ENCODE measurements around the gene TBXT. TPM values are rescaled to one million over a fixed set of nuclear protein-coding genes. Genes with fewer than 3 reads are reported as not detected.

The TBXT gene
- polyA plus RNA-seq, 1 donor from 2014 or later = not detected

DNA sequence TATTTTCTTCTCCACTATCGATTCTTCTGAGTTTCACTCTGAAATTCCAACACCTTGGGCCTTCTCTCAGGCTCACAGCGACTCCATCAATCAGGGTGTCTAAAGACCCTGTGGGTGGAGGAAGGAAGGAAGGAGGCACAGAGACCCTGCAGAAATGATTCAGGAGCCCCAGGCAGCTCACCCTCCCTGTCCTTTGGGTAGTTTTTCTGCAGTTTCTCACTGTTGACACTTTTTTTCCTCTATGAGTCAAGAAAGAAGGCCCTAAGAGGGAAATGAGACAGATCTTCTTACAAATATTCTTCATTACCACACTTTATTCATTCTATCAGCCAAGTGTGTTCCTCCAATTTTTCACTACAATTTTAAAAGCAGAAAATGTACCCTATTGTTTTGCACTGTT is 34.2 kb upstream of the TBXT start:
- H3K36me3 ChIP-seq (ENCODE audit: insufficient read depth, low read length) = no peaks in the 10 kb centered on the region
- H3K27me3 ChIP-seq (ENCODE audit: insufficient read depth, low read depth, low read length) = no peaks in the 10 kb centered on the region
- TF ChIP-seq, protein P1, sequence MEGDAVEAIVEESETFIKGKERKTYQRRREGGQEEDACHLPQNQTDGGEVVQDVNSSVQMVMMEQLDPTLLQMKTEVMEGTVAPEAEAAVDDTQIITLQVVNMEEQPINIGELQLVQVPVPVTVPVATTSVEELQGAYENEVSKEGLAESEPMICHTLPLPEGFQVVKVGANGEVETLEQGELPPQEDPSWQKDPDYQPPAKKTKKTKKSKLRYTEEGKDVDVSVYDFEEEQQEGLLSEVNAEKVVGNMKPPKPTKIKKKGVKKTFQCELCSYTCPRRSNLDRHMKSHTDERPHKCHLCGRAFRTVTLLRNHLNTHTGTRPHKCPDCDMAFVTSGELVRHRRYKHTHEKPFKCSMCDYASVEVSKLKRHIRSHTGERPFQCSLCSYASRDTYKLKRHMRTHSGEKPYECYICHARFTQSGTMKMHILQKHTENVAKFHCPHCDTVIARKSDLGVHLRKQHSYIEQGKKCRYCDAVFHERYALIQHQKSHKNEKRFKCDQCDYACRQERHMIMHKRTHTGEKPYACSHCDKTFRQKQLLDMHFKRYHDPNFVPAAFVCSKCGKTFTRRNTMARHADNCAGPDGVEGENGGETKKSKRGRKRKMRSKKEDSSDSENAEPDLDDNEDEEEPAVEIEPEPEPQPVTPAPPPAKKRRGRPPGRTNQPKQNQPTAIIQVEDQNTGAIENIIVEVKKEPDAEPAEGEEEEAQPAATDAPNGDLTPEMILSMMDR (IDR thresholded peaks at IDR 0.05; ENCODE audit: poor library complexity, severe bottlenecking) = no peak
- TF ChIP-seq MXI1 (conservative IDR thresholded peaks at IDR 0.05; ENCODE audit: poor library complexity, severe bottlenecking) = no peak
- TF ChIP-seq SMC3 (conservative IDR thresholded peaks at IDR 0.05; ENCODE audit: poor library complexity) = no peak
- TF ChIP-seq EP300 (conservative IDR thresholded peaks at IDR 0.05; ENCODE audit: poor library complexity, severe bottlenecking) = no peak
- no peak for TF ChIP-seq TAF1 (IDR thresholded peaks at IDR 0.05; ENCODE audit: low read depth)
- no peak for TF ChIP-seq POLR2AphosphoS5 (IDR thresholded peaks at IDR 0.05)
- TF ChIP-seq EZH2 (IDR thresholded peaks at IDR 0.05; ENCODE audit: borderline replicate concordance, insufficient read depth, low read length, poor library complexity, severe bottlenecking) = no peak
- no peak for TF ChIP-seq RAD21 (conservative IDR thresholded peaks at IDR 0.05)
- TF ChIP-seq, protein P2, sequence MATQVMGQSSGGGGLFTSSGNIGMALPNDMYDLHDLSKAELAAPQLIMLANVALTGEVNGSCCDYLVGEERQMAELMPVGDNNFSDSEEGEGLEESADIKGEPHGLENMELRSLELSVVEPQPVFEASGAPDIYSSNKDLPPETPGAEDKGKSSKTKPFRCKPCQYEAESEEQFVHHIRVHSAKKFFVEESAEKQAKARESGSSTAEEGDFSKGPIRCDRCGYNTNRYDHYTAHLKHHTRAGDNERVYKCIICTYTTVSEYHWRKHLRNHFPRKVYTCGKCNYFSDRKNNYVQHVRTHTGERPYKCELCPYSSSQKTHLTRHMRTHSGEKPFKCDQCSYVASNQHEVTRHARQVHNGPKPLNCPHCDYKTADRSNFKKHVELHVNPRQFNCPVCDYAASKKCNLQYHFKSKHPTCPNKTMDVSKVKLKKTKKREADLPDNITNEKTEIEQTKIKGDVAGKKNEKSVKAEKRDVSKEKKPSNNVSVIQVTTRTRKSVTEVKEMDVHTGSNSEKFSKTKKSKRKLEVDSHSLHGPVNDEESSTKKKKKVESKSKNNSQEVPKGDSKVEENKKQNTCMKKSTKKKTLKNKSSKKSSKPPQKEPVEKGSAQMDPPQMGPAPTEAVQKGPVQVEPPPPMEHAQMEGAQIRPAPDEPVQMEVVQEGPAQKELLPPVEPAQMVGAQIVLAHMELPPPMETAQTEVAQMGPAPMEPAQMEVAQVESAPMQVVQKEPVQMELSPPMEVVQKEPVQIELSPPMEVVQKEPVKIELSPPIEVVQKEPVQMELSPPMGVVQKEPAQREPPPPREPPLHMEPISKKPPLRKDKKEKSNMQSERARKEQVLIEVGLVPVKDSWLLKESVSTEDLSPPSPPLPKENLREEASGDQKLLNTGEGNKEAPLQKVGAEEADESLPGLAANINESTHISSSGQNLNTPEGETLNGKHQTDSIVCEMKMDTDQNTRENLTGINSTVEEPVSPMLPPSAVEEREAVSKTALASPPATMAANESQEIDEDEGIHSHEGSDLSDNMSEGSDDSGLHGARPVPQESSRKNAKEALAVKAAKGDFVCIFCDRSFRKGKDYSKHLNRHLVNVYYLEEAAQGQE (IDR thresholded peaks at IDR 0.05; ENCODE audit: borderline replicate concordance) = no peak
- no peak overlapping the region for H3K9ac ChIP-seq (ENCODE audit: low read length)
- no peaks in the 10 kb centered on the region for H3K9me2 ChIP-seq (ENCODE audit: insufficient read depth, low read length)
- no peaks in the 10 kb centered on the region for H4K20me1 ChIP-seq (ENCODE audit: insufficient read depth)
- no peaks in the 10 kb centered on the region for H3F3A ChIP-seq (ENCODE audit: insufficient read depth, low read length, poor library complexity, severe bottlenecking)
- H2AFZ ChIP-seq (ENCODE audit: low read depth, low read length) = no peak overlapping the region
- H3K4me2 ChIP-seq (ENCODE audit: low read length) = no peak overlapping the region
- H3K79me2 ChIP-seq (replicated peaks; ENCODE audit: insufficient read depth, low read length) = no peaks in the 10 kb centered on the region
- no peak overlapping the region for H3K4me3 ChIP-seq (ENCODE audit: low read length)
- no peak overlapping the region for H3K27ac ChIP-seq (ENCODE audit: low read length)
- H3K9me3 ChIP-seq (ENCODE audit: low read length) = no peaks in the 10 kb centered on the region

DNA sequence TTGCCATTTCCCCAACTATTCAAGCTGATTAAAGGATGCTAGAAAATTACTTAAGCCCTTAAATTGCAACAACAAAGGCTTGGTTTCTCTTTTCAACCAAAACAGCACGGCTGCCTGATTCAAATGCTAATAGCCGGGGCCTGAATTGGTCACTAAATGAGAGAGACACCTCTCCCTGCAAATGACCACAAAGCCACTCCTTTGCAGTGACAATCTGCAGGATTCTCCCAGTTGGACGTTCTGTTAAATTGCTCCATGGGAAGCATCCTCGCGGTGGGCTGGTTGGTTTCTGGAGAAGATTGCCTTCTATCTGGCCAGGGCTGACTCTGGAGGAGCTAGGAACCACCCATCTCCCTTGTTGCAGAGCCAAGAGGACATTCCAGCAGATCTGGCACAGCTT is 29.7 kb upstream of the TBXT start:
- H3F3A ChIP-seq (ENCODE audit: insufficient read depth, low read length, poor library complexity, severe bottlenecking) = no peaks in the 10 kb centered on the region

More for the DNA sequence above, 29.7 kb upstream of the TBXT start:
- Histone ChIP-seq H4K20me1 (ENCODE audit: insufficient read depth) (no peaks in the 10 kb centered on the region), H3K36me3 (ENCODE audit: insufficient read depth, low read length) (no peaks in the 10 kb centered on the region), H2AFZ (ENCODE audit: low read depth, low read length) (no peak overlapping the region), H3K9ac (ENCODE audit: low read length) (no peak overlapping the region), H3K9me2 (ENCODE audit: insufficient read depth, low read length) (no peaks in the 10 kb centered on the region), H3K27ac (ENCODE audit: low read length) (no peak overlapping the region), H3K4me3 (ENCODE audit: low read length) (no peak overlapping the region), H3K4me2 (ENCODE audit: low read length) (no peak overlapping the region), H3K79me2 (replicated peaks; ENCODE audit: insufficient read depth, low read length) (no peaks in the 10 kb centered on the region), H3K9me3 (ENCODE audit: low read length) (no peaks in the 10 kb centered on the region), H3K27me3 (ENCODE audit: insufficient read depth, low read depth, low read length) (no peaks in the 10 kb centered on the region)
- TF ChIP-seq POLR2AphosphoS5 (IDR thresholded peaks at IDR 0.05) = no peak
- no peak for TF ChIP-seq MXI1 (conservative IDR thresholded peaks at IDR 0.05; ENCODE audit: poor library complexity, severe bottlenecking)
- no peak for TF ChIP-seq EP300 (conservative IDR thresholded peaks at IDR 0.05; ENCODE audit: poor library complexity, severe bottlenecking)
- TF ChIP-seq, protein P1 (IDR thresholded peaks at IDR 0.05; ENCODE audit: poor library complexity, severe bottlenecking) = no peak
- no peak for TF ChIP-seq SMC3 (conservative IDR thresholded peaks at IDR 0.05; ENCODE audit: poor library complexity)
- no peak for TF ChIP-seq EZH2 (IDR thresholded peaks at IDR 0.05; ENCODE audit: borderline replicate concordance, insufficient read depth, low read length, poor library complexity, severe bottlenecking)
- TF ChIP-seq, protein P2 (IDR thresholded peaks at IDR 0.05; ENCODE audit: borderline replicate concordance) = no peak
- TF ChIP-seq RAD21 (conservative IDR thresholded peaks at IDR 0.05) = no peak
- no peak for TF ChIP-seq TAF1 (IDR thresholded peaks at IDR 0.05; ENCODE audit: low read depth)

Data from neural cell (in vitro differentiated cells).